GM19438 (cell line): ENCODE results near the gene JAML.

Experiments used
- ATAC-seq: cut with Tn5 transposase; IDR thresholded peaks from one replicate; pipeline ENCODE4 v1.9.1; 2021; ENCODE audit warnings: low read depth; ENCODE audit not compliant: unreplicated experiment

JAML gene

DNA sequence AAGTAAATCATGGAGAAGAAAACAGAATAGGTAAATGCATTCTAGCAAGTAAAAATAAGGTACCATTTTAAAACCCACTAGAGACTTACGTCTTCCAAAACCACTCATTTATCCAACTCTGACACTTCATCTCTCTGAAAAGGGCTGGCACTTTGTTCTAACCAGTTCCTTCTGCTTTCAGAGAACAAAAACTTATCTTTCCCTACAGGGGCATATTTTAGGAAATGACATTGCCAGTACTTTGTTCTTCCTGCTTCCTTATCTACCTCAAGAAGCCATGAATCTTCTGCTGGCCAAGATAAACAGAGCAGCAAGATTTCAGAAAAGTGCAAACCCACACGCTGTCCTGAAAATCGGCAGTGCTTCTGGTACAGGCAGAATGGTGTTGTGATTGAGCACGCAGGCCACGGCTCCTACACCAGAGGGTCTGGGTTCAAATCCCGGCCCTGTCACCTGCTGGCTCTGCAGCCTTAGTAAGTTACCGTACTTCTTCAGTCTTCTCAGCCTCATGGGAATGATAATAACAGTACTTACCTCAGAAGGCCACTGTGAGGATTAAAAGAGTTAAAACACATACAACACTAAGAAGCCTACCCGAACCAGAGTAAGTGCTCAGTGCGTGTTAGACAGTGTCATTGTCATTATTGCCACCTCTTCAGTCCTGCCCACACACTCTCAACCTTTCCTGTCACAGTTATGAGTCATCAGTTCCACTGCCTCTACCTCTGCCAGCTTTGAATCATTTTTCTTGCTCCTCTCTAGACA is 16.4 kb upstream of the JAML start:
- ATAC-seq: peak; percentile 68

DNA sequence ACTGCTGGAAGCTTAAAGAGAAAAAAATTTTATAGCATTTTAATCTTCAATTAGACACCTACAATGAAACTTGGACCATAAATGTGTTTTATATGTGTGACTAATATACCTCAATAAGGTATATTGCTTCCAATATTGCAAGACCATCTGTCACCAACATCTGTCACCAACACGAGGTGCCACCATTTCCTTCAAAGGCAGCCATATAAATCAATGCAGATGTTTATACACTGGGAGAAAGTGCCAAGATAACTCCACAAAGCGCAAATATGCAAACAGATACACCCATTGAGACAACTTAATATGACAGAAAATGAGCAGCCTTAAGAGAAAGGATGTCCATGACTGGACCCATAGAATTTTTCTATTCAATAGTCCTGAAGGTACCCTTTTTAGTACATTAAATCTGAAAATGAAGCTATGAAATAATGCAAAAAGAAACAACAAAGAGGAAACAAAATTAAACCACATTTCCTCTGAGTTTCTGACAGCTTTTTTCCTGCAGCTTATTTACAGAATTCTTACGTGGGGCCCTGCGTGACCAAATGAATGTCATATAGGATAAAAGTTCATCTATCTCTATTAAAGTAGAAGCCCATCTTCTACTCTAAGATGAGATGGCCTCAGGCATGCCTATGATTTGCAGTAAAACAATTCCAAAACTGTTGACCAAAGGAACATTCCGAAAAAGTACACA is 14.8 kb upstream of the JAML start:
- no peak for ATAC-seq

DNA sequence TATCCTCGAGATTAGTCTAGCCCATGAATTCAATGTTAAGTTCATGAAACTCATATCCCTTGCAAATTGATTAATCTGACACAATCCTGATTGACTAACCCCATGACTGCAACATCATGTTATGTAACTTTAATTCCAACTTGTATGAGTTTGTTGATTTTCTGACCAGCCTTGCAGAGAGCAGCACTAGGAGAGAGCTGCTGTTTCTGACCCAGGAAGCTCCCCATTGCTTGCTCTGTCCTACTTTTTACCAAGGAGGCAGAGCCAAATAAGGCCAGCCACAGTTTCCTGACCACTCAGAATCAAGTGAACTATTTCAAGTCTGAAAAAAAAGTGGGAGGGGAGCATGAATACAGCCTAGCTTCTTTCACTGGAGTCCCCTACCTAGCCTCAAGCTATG is 14.1 kb upstream of the JAML start:
- no peak for ATAC-seq

DNA sequence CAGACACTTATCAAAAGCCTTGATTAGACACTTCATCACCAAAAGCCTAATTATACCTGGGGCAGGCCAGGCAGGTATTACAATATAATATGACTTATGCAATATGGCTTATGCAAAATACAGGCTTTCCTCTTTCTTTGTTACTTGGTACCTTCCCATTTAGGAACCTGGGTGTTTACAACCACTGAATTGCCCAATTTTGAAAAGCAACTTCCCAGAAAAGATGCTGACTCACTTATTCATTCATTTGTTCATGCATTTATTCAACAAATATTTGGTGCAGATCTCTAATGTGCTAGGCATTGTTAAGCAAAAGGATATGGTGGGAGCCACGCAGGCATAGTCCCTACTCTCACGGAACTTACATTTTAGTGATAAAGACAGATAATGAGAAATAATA is 13.6 kb upstream of the JAML start:
- no peak for ATAC-seq

DNA sequence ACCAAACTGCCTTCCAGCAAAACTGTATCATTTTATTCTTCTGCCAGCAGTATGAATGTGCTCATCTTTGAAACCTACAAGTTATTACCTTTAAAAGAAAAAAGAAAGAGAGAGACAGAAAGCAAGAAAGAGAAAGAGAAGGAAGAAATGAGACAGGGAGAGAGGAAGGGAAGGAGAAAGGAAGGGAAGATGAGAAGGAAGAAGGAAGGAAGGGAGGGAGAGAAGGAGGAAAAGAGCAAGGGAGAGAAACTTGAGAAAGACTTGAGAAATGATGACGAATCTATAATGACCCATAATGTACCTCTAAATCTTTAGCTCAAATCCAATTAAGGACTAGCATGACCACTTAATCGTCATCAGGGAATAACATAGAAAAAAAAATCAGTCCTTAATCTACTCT is 11.4 kb upstream of the JAML start:
- ATAC-seq: no peak

DNA sequence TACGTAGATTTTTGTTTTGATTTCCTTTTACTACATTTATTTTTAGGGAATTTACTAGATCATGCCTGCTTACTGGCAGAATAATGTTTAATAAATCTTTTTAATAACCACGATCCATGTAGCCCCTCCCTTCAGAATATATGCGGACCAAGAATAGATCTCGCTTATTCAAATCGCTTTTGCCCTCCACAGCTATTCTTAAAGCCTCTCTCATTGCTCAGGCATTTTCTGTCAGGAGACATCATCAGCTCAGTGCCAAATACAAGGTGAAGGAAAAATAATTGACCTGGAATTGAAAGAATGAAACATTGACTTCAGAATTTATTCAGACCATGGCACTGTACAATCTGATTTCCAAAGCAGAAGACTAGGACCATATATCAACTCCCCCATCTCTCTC is 10.0 kb upstream of the JAML start:
- no peak for ATAC-seq

DNA sequence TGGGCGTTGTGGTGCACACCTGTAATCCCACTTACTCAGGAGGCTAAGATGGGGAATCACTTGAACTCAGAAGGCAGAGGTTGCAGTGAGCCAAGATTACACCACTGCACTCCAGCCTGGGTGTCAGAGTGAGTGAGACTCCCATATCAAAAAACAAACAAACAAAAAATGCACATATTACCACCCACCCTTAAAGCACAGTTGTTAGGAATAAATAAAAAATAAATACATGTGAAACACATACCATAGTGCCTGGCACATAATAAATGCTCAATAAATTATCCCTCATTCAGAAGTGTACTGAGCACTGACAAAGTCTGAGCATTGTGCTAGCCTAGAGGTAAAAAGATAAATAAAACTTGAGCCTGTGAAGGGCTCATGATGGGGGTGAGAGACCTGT is 9.0 kb upstream of the JAML start:
- no peak for ATAC-seq

DNA sequence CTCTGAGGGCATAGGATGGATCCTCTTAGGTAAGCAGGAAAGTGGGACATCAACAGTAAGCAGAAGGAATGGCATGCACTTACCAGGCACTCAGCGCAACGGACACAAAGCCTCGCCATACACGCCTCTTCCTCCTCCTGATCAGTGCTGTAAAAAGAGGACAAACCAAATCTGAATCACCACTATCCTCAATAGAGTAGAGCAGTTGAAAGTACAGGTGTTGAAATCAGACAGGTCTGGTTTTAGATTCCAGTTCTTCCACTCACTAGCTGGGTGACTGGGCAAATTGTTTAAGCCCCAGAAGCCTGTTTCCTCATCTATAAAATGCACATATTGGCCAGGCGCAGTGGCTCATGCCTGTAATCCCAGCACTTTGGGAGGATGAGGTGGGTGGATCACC is 8.6 kb upstream of the JAML start:
- no peak for ATAC-seq

DNA sequence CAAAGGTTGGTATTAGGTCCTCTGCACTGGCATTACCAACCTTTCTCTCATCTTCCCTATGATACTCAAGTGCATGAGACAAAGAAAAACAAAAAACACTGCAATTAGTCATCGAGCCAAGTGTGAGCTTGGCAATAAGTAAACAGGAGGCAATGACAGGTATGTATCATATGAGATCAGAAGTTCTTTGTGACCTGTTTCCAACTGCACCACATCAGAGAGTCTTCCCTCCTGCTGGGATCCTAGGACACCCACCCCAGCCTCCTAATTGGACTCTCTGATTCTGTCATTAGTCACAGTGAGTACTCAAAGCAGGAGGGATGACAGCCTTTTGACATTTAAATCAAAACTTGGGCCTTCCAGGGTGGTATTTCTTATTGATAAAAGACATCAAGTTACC is 7.8 kb upstream of the JAML start:
- no peak for ATAC-seq

DNA sequence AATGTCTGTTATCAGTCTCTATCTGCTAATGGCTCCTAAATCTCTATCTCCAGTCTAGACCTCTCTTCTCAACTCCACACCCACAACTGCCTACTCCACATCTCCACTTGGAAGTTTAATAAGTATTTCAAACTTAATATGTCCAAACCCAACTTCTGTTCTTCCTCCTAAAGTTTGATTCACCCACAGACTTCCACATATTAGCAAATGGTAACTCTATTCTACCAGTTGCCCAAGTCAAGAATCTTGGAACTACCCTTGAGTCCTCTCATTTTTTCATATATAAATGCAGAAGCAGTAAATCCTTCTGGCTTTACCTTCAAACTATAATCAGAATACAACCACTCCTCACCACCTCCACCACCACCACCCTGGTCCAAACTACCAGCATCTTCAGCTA is 6.7 kb upstream of the JAML start:
- no peak for ATAC-seq

DNA sequence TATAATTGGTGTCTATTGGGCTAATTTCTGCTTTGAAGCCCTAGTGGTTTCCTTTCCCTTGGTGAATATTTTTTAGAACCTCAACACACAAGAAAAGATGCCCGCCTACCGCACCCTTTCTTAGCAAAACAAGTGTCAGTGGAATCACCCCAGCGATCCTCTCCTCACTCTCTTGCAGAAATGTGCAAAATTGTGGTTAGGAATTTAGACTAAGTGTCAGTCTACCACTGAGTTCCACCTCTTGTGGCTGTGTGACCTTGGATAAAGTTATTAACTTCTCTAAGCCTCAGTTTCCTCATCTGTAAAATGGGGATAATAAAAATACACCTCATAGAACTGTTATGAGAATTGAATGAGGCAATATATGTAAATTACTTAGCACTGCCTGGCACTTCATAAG is 5.3 kb upstream of the JAML start:
- ATAC-seq: no peak

DNA sequence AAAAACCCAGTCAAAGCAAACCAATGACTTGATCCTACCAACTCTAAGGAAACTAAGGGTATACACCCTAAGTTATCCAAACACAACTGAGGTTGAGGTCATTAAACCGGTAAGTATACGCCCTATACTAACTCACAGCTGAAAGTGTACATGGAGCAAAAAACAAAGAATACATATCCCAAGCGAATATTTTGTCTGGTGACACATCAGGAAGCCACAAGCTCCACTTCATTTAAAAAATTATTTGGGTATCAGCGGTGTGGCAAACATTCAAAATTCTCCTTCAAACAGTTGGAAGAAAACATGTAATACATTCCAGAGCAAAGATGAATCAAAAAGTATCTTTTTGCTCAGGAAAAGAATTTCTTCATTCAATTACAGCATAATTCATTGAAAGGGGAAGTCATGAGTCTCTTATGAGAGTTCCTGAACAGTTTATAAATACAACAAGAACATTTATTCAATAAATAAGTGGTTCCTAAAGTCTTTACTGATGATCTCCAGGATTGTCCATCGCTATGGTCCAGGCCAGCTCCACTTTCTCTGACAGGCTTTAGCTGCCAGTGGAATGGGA is 4.5 kb upstream of the JAML start:
- ATAC-seq: no peak

DNA sequence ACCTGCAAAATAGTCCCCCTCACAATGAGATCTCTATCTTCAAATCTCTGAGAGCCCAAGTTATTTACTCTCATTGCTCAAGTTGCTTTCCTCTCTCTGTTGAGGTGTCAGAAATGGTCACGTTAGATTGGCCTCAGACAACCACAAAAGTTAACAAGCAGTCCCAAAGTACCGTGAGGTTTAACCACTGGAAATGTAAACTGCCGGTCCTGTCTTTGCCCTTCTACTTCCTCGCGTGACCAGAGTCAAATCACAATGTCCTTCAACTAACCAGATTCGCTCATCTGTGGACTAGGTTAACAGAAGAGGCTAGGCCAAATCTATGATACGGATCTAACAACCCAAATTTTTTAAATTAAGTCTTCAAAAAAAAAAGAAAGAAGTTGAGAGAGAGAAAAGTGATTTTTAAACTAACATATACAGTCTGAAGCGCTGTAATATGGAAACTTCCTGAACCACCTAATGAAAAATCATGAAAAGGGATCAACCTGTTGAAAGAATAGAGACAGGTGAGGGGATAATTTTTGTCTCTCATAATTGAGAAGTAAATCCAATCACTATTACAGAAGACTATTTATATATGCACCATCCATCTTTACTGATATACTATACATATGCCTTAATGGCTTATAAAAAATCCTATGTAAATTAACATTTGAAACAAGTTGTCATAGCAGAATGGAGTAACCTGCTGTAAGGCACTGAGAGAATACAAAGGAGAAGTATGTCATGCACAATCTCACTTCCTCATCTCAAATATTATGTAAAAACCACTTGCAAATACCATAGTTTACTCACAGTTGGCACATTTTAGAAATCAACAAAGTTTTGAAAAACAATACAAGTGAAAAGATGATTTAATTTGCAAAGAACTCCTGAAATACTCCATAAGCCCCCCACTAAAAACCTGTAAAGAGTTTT is 3.3 kb upstream of the JAML start:
- ATAC-seq: peak; percentile 69

DNA sequence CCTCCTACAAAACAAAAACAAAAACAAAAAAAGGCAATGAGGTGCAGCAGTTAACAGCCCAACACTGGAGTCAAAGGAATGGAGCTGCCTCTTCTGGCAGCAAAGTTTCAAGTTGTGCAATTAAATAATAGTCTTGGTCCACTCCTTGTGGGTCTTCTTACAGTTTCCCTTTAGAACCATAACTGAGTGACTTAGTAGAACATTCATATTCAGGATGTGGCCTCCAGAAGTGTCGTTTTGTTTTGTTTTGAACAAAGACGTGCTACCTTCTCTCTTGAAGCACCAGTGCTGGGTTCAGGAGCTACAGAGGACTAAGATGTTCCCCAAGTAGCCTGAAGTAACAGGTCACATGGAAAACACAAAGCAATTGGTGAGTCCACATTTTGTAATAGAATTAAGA is 2.0 kb upstream of the JAML start:
- ATAC-seq: no peak

DNA sequence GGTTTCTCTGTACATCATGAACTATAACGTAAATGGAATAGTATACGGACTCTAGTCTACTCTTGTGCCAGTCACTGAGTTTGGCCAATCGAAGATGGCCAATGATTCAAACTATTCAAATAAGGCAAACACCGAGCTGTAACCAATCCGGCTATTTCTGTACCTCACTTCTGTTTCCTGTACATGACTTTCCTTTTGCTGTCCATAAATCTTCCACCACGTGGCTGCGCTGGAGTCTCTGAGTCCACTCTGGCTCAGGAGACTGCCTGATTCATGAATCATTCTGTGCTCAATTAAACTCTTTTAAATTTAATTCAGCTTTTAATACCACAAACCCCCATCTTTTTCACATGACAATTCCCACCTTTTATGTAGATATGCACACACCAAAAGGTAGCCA is 1.5 kb upstream of the JAML start:
- no peak for ATAC-seq

DNA sequence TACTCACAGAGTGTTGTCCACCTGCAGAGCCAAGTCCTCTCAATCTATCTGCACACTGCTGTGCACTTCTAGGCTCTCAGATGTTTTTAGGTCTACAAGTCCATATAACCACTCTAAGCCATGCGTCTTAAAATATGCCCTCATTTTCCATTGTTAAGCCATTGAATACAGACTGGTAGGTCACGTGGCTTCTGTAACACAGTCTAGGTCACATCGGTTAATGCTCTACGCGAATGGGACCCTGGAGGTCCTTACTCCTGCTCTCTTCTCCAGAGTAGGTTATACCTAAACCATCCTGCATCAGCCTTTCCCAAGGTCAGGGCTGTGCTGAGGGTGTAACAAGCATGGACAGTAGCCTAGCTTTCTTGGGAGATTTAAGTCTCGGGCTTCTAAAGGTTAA is 819 bp downstream of the JAML start:
- no peak for ATAC-seq

DNA sequence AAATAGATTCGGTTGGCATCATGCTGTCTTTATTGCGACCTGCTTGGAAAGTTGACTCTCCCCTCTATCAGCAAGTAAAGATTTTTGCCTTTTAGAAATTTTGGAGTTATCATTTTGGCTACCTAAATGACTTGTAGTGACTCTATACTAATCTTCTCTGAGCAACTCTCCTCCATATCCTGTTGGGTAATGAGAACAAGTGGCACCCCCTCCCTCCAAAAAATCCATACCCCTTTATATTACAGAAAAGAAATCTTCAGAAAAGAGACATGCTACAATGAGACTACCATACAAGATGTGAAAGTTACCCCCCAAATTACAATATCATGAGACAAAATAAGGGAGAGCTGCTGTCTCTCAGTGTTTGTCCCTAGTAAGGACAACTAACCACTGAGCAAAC is 1.2 kb downstream of the JAML start:
- no peak for ATAC-seq

DNA sequence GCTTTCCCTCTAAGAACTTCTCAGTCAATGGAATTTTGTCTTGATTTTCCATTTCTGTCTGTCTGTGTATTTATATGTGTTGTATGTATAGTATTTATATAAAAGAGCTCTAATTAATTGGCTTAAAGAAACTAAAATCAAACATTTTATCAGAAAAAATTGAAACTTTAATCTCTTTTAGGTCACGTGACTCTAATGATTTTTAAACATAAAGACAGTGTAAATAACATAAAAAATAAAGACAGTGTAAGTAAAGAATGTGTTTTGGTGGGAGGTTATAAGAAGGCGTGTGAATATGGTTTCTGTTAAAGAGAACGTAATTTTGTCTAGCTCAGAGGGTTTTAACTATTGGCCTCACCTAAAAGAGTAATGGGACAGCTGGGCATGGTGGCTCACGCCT is 2.4 kb downstream of the JAML start:
- no peak for ATAC-seq

DNA sequence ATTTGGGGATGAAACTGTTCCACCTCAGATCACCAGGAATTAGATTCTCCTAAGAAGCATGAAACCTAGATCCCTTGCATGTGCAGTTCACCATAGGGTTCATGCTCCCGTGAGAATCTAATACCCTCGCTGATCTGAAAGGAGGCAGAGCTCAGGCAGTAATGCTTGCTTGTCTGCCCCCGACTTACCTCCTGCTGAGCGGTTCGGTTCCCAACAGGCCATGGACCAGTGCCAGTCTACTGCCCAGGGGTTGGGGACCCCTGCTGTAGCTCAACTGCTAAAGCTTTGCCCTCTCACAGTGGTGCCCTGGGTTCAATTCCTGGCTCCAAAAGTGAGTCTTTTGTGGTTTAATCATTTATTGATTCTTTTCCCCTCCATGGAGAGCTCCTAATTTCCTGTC is 3.4 kb downstream of the JAML start:
- ATAC-seq: no peak

DNA sequence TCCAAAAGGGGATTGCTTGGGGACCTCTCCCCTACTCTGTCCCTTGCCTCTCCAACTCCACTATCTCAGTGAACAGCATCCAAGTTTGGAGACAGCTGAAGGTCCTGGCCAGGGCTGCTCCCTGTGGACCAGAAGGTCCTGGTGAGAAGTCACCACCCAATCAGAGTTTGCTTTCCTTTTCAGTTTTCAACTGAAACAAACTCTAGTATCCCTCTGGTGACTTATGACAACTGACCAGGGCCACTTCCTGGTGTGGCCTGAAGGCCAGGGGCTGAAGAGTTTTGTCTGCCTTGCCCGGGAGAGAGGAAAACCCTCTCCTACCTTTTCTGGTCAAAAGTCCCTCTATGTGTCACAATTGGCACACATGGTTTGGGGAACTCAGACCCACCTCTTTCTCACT is 5.1 kb downstream of the JAML start:
- ATAC-seq: no peak

DNA sequence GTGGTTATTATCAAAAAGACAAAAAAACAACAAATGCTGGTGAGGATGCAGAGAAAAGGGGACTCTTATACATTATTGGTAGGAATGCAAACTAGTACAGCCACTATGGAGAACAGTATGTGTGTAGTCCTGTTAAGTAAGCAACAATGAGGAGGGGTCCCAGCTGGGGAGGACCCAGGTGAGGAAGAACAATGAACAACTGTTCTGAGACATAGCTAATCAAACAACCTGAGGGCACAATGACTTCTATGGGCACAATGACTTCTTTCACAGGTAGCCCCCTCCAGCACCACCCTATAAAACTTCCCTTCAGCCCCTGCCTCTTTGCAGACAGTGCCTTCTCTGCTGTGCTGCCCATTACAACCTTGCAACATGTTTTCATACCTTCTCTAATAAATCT is 5.6 kb downstream of the JAML start:
- ATAC-seq: no peak
